WTC11 (cell line): ENCODE results near the gene PGM2.

Experiments used
- ATF3 ChIP-seq: sonication (generic); formaldehyde crosslinking; conservative IDR thresholded peaks from 2 replicates; pipeline ENCODE4 v1.8.1; 2022; ENCODE audit warnings: mild to moderate bottlenecking, missing genetic modification reagents
- CTCF ChIP-seq: fragments of 200-600 bp; IDR thresholded peaks from 2 replicates; pipeline ENCODE4 v1.8.0; 2022; ENCODE audit warnings: antibody characterized with exemption
- HMGXB4 ChIP-seq: sonication (generic); formaldehyde crosslinking; IDR thresholded peaks from 2 replicates; pipeline ENCODE4 v1.8.1; 2023; ENCODE audit warnings: mild to moderate bottlenecking, moderate library complexity, missing genetic modification reagents
- PREB ChIP-seq: sonication (generic); formaldehyde crosslinking; IDR thresholded peaks from 2 replicates; pipeline ENCODE4 v1.8.1; 2022; ENCODE audit warnings: mild to moderate bottlenecking, missing genetic modification reagents, moderate library complexity, borderline replicate concordance
- USF2 ChIP-seq: sonication (generic); formaldehyde crosslinking; IDR thresholded peaks from 2 replicates; pipeline ENCODE4 v1.8.1; 2023; ENCODE audit warnings: mild to moderate bottlenecking, missing genetic modification reagents, moderate library complexity
- ZNF416 ChIP-seq: fragments of 250-450 bp; sonication (Bioruptor Pico); IDR thresholded peaks from 2 replicates; pipeline ENCODE4 v1.9.0; 2021; ENCODE audit warnings: mild to moderate bottlenecking, inconsistent platforms

- TF ChIP-seq HMGXB4 (CRISPR knock-in tag): no peak
- no peak for TF ChIP-seq CTCF
- TF ChIP-seq USF2 (CRISPR knock-in tag): no peak
- 0 out of 2 replicates have a peak, but pooled peaks have one; percentile 2 for TF ChIP-seq ATF3 (CRISPR knock-in tag)
- no peak for TF ChIP-seq PREB
- no peak for TF ChIP-seq ZNF416
Measured at GRCh38 chr4:37827030-37827685, 672 bp downstream of the PGM2 start.
